Liver (tissue), 3 donors: ENCODE results near the gene LRRK1.

Source experiments
- FOXA1 ChIP-seq: IDR thresholded peaks from 2 replicates; pipeline ENCODE4 v1.6.1; 2016; ENCODE audit warnings: antibody characterized with exemption
- FOXA2 ChIP-seq: IDR thresholded peaks from 2 replicates; pipeline ENCODE4 v1.6.1; 2016; ENCODE audit warnings: antibody characterized with exemption
- GABPA ChIP-seq, 2 donors: IDR thresholded peaks in 1 of 2; conservative IDR thresholded peaks in 1 of 2; 2 replicates each; pipeline ENCODE4 v1.6.1; 2016; ENCODE audit warnings: antibody characterized with exemption in 2 of 2, mild to moderate bottlenecking in 1 of 2, moderate library complexity in 1 of 2
- HNF4A ChIP-seq, 2 donors: conservative IDR thresholded peaks; 2 replicates each; pipeline ENCODE4 v1.6.1; 2016; ENCODE audit warnings: antibody characterized with exemption in 2 of 2, mild to moderate bottlenecking in 2 of 2
- JUND ChIP-seq, 2 donors: IDR thresholded peaks; 2 replicates each; pipeline ENCODE4 v1.6.1; 2016; ENCODE audit warnings: antibody characterized with exemption in 2 of 2
- RAD21 ChIP-seq, 2 donors: IDR thresholded peaks; 2 replicates each; pipeline ENCODE4 v1.6.1; 2016; ENCODE audit warnings: antibody characterized with exemption in 2 of 2, mild to moderate bottlenecking in 2 of 2
- RXRA ChIP-seq, 2 donors: IDR thresholded peaks; 2 replicates each; pipeline ENCODE4 v1.6.1; 2017 to 2018; ENCODE audit warnings: antibody characterized with exemption in 2 of 2, mild to moderate bottlenecking in 1 of 2
- SP1 ChIP-seq: IDR thresholded peaks from 2 replicates; pipeline ENCODE4 v1.6.1; 2018; ENCODE audit warnings: antibody characterized with exemption, mild to moderate bottlenecking
- TAF1 ChIP-seq: conservative IDR thresholded peaks from 2 replicates; pipeline ENCODE4 v1.6.1; 2016; ENCODE audit warnings: antibody characterized with exemption, mild to moderate bottlenecking
- YY1 ChIP-seq: IDR thresholded peaks from 2 replicates; pipeline ENCODE4 v1.6.1; 2016; ENCODE audit warnings: antibody characterized with exemption, mild to moderate bottlenecking
- TF ChIP-seq, protein P1 (sequence below): fragments of 150-350 bp; IDR thresholded peaks from 2 replicates; pipeline ENCODE4 v1.5.1; 2017; ENCODE audit warnings: improper control_type of control experiment, low read depth, low read length; ENCODE audit not compliant: missing input control
- TF ChIP-seq, protein P2 (sequence below): IDR thresholded peaks from 2 replicates; pipeline ENCODE4 v1.6.1; 2016; ENCODE audit warnings: antibody characterized with exemption
- TF ChIP-seq, protein P3 (sequence below): IDR thresholded peaks from 2 replicates; pipeline ENCODE4 v1.6.1; 2016; ENCODE audit warnings: antibody characterized with exemption, mild to moderate bottlenecking
- TF ChIP-seq, protein P4 (sequence below): IDR thresholded peaks from 2 replicates; pipeline ENCODE4 v1.6.1; 2016; ENCODE audit warnings: antibody characterized with exemption
- donor health status: healthy.
- donor health status: healthy.

DNA sequence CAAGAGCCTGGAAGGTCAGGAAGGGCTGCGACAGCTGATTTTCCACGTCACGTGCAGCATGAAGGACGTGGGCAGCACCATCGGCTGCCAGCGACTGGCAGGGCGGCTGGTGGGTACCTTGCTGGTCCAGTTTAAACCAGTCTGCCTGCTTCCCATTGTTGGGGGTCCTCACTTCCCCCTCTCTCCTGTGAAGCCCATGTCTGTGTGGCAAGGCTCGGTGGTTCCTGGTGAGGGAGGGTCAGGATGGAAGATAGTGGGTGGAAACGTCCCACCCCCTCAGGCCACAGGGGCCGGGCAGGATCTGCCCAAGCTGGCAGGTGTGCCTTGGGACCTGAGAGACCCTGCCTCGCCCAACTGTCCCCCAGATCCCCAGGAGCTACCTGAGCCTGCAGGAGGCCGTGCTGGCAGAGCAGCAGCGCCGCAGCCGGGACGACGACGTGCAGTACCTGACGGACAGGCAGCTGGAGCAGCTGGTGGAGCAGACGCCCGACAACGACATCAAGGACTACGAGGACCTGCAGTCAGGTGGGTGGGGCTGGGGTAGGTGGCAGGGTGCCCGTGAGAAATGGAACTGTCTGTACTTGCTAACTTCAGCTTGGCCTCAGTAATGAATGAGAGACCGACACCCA is 108.2 kb downstream of the LRRK1 start:
- TF ChIP-seq, protein P1, sequence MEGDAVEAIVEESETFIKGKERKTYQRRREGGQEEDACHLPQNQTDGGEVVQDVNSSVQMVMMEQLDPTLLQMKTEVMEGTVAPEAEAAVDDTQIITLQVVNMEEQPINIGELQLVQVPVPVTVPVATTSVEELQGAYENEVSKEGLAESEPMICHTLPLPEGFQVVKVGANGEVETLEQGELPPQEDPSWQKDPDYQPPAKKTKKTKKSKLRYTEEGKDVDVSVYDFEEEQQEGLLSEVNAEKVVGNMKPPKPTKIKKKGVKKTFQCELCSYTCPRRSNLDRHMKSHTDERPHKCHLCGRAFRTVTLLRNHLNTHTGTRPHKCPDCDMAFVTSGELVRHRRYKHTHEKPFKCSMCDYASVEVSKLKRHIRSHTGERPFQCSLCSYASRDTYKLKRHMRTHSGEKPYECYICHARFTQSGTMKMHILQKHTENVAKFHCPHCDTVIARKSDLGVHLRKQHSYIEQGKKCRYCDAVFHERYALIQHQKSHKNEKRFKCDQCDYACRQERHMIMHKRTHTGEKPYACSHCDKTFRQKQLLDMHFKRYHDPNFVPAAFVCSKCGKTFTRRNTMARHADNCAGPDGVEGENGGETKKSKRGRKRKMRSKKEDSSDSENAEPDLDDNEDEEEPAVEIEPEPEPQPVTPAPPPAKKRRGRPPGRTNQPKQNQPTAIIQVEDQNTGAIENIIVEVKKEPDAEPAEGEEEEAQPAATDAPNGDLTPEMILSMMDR = no peak
- TF ChIP-seq SP1 (no peak), RAD21 (IDR thresholded peaks at IDR 0.05) (no peak), JUND (IDR thresholded peaks at IDR 0.05) (no peak), YY1 (no peak), TAF1 (no peak), GABPA (IDR thresholded peaks at IDR 0.05 in 1 of 2, conservative IDR thresholded peaks at IDR 0.05 in 1 of 2) (no peak), FOXA2 (no peak), FOXA1 (no peak), RXRA (IDR thresholded peaks at IDR 0.05) (no peak), HNF4A (conservative IDR thresholded peaks at IDR 0.05) (no peak)
- TF ChIP-seq, protein P2, sequence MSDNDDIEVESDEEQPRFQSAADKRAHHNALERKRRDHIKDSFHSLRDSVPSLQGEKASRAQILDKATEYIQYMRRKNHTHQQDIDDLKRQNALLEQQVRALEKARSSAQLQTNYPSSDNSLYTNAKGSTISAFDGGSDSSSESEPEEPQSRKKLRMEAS = no peak
- TF ChIP-seq, protein P3, sequence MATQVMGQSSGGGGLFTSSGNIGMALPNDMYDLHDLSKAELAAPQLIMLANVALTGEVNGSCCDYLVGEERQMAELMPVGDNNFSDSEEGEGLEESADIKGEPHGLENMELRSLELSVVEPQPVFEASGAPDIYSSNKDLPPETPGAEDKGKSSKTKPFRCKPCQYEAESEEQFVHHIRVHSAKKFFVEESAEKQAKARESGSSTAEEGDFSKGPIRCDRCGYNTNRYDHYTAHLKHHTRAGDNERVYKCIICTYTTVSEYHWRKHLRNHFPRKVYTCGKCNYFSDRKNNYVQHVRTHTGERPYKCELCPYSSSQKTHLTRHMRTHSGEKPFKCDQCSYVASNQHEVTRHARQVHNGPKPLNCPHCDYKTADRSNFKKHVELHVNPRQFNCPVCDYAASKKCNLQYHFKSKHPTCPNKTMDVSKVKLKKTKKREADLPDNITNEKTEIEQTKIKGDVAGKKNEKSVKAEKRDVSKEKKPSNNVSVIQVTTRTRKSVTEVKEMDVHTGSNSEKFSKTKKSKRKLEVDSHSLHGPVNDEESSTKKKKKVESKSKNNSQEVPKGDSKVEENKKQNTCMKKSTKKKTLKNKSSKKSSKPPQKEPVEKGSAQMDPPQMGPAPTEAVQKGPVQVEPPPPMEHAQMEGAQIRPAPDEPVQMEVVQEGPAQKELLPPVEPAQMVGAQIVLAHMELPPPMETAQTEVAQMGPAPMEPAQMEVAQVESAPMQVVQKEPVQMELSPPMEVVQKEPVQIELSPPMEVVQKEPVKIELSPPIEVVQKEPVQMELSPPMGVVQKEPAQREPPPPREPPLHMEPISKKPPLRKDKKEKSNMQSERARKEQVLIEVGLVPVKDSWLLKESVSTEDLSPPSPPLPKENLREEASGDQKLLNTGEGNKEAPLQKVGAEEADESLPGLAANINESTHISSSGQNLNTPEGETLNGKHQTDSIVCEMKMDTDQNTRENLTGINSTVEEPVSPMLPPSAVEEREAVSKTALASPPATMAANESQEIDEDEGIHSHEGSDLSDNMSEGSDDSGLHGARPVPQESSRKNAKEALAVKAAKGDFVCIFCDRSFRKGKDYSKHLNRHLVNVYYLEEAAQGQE = no peak
- TF ChIP-seq, protein P4, sequence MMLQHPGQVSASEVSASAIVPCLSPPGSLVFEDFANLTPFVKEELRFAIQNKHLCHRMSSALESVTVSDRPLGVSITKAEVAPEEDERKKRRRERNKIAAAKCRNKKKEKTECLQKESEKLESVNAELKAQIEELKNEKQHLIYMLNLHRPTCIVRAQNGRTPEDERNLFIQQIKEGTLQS = no peak
